Gastrocnemius medialis (tissue), 4 donors: ENCODE measurements around the gene SST. TPM values are rescaled to one million over a fixed set of nuclear protein-coding genes. Genes with fewer than 3 reads are reported as not detected.
"Not testable (repeated sequence)": the region's sequence is repeated elsewhere in the genome, so short reads cannot be mapped to it uniquely, and the experiment has no call there.

Experiments
- ATAC-seq, 2 donors: fragments of 150-250 bp; one replicate each; pipeline ENCODE4 v1.9.1; 2016
- DNase-seq, 2 donors: peaks; one replicate each; pipeline ENCODE4 v3.0.0-alpha.2; 2019
- H3K27ac ChIP-seq, 4 donors: fragments of 200-600 bp; sonication (generic); 1 replicate in 1 of 4; 2 replicates in 3 of 4; pipeline ENCODE4 v1.5.1; 2016 to 2018; ENCODE audit warnings: mild to moderate bottlenecking in 2 of 4, moderate library complexity in 1 of 4
- H3K27me3 ChIP-seq, 3 donors: fragments of 200-600 bp; sonication (generic) in 2 of 3; 1 replicate in 1 of 3; 2 replicates in 2 of 3; pipeline versions ENCODE4 v1.5.1 to v1.6.0; 2016 to 2019; ENCODE audit warnings: mild to moderate bottlenecking in 1 of 3, moderate library complexity in 1 of 3
- H3K36me3 ChIP-seq, 2 donors: fragments of 200-600 bp; sonication (generic) in 1 of 2; one replicate each; pipeline ENCODE4 v1.5.1; 2017 to 2018
- H3K4me1 ChIP-seq, 2 donors: fragments of 200-600 bp; sonication (generic) in 1 of 2; one replicate each; pipeline ENCODE4 v1.5.1; 2016 to 2017; ENCODE audit warnings: mild to moderate bottlenecking in 2 of 2
- H3K4me3 ChIP-seq, 4 donors: fragments of 200-600 bp; sonication (generic) in 3 of 4; 1 replicate in 1 of 4; 2 replicates in 3 of 4; pipeline ENCODE4 v1.5.1; 2016 to 2019; ENCODE audit warnings: mild to moderate bottlenecking in 2 of 4
- H3K9me3 ChIP-seq, 3 donors: fragments of 200-600 bp; sonication (generic) in 2 of 3; 1 replicate in 1 of 3; 2 replicates in 2 of 3; pipeline ENCODE4 v1.5.1; 2016 to 2019
- CTCF ChIP-seq, 5 experiments: fragments of 450-650 bp in 3 of 5; fragments of 200-600 bp in 2 of 5; sonication (generic) in 2 of 5; IDR thresholded peaks in 4 of 5; conservative IDR thresholded peaks in 1 of 5; 1 replicate in 4 of 5; 2 replicates in 1 of 5; pipeline ENCODE4 v1.5.1; 2016 to 2019; ENCODE audit warnings: antibody characterized with exemption in 5 of 5, mild to moderate bottlenecking in 3 of 5, moderate library complexity in 3 of 5
- POLR2A ChIP-seq, 2 donors: fragments of 450-650 bp; IDR thresholded peaks; one replicate each; pipeline ENCODE4 v1.6.1; 2017; ENCODE audit warnings: antibody characterized with exemption in 2 of 2, mild to moderate bottlenecking in 2 of 2, moderate library complexity in 2 of 2
- in situ Hi-C, 4 donors: fragments of 200-750 bp; cut with MboI; loops; one replicate each; pipeline versions ENCODE4 v1.15.0 to v1.8.0; 2017; ENCODE audit warnings: low sequenced_read_pairs in 4 of 4
- intact Hi-C: fragments of 100-400 bp; cut with DNase I; formaldehyde crosslinking; loops from one replicate; pipeline ENCODE4 v1.15.1; 2023; ENCODE audit warnings: low total_unique reads
- total RNA-seq, 4 donors: library from RNA; depleted of rRNA; stranded (reverse); fragments of >200 nt; gene quantifications; one replicate each; pipeline versions ENCODE4 v1.1.0 to v1.2.3, GENCODE V29; 2016

SST gene
- total RNA-seq, 4 donors from 2014 or later, result not detected

- ATAC-seq (no peak), DNase-seq (no peak)
- TF ChIP-seq CTCF (IDR thresholded peaks at IDR 0.05 in 4 of 5, conservative IDR thresholded peaks at IDR 0.05 in 1 of 5), result no peak
- TF ChIP-seq POLR2A (IDR thresholded peaks at IDR 0.05), result no peak
- Histone ChIP-seq H3K4me1 (no peaks in the 10 kb centered on the region), H3K4me3 (no peak overlapping the region), H3K27ac (no peak overlapping the region), H3K36me3 (no peaks in the 10 kb centered on the region), H3K9me3 (peaks cover 0 to 6% (median 0%) of the 10 kb centered on the region in 3 donors), H3K27me3 (no peaks in the 10 kb centered on the region)
- in situ Hi-C loops (loop anchor here in 1 of 4 donors (10.0 kb wide), 2 partner anchors 372 to 462 kb away; no protein-coding TSS in a partner anchor), intact Hi-C loops (no loop called here)
Measured at GRCh38 chr3:187686621-187687273, 16.6 kb upstream of the SST start.

DNA sequence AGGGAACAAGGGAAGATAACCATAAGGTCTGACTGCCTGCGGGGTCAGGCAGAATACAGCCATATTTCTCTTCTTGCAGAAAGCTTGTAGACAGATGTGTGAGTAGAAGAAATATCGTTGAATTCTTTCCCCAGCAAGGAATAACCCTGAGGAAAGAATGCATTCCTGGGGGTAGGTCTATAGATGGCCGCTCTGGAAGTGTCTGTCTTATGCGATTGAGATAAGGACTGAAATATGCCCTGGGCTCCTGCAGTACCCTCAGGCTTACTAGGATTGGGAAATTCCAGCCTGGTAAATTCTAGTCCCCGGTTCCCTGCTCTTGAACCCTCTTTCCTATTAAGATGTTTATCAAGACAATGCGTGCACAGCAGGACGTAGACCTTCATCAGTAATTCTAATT, 15.8 kb upstream of the SST start:
- peaks cover 0 to 6% (median 0%) of the 10 kb centered on the region in 3 donors for H3K9me3 ChIP-seq
- no peaks in the 10 kb centered on the region for H3K27me3 ChIP-seq
- no peak overlapping the region for H3K4me3 ChIP-seq
- H3K27ac ChIP-seq, result no peak overlapping the region
- ATAC-seq (no peak), DNase-seq (no peak)
- no peaks in the 10 kb centered on the region for H3K36me3 ChIP-seq
- TF ChIP-seq POLR2A (IDR thresholded peaks at IDR 0.05) (no peak), CTCF (IDR thresholded peaks at IDR 0.05 in 4 of 5, conservative IDR thresholded peaks at IDR 0.05 in 1 of 5) (no peak)
- in situ Hi-C loops (loop anchor here in 1 of 4 donors (10.0 kb wide), 2 partner anchors 371 to 461 kb away; no protein-coding TSS in a partner anchor), intact Hi-C loops (no loop called here)
- H3K4me1 ChIP-seq, result no peaks in the 10 kb centered on the region

DNA sequence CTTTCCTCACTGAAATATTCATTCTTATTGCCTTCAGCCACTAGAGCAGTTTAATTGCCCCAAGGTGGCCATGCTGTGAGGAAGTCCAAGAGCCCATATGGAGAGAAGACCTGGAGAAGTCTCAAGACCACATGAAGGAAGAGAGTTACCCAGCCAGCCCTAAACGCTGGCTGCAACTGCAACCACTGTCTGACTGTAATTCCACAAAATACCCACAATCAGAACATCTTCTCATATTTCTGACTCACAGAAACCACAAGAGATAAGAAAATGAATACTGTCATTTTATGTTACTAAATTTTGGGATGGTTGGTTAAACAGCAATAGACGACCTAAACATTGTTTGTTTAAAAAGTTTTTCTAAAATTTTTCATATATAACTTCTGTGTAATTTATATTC, 14.7 kb upstream of the SST start:
- ATAC-seq (no peak), DNase-seq (no peak)
- H3K27me3 ChIP-seq, result no peaks in the 10 kb centered on the region
- no peak overlapping the region for H3K4me3 ChIP-seq
- no peaks in the 10 kb centered on the region for H3K36me3 ChIP-seq
- no peaks in the 10 kb centered on the region for H3K4me1 ChIP-seq
- peaks cover 0 to 6% (median 0%) of the 10 kb centered on the region in 3 donors for H3K9me3 ChIP-seq
- intact Hi-C loops, result no loop called here
- TF ChIP-seq POLR2A (IDR thresholded peaks at IDR 0.05) (no peak), CTCF (IDR thresholded peaks at IDR 0.05 in 4 of 5, conservative IDR thresholded peaks at IDR 0.05 in 1 of 5) (no peak)
- no peak overlapping the region for H3K27ac ChIP-seq
- in situ Hi-C loops, result loop anchor here in 2 of 4 donors (5.0 to 10.0 kb wide), 3 partner anchors 368 to 460 kb away; no protein-coding TSS in a partner anchor

- ATAC-seq, result no peak
- H3K27me3 ChIP-seq, result no peaks in the 10 kb centered on the region
- H3K9me3 ChIP-seq, result peaks cover 0 to 6% (median 0%) of the 10 kb centered on the region in 3 donors
- intact Hi-C loops, result no loop called here
- H3K4me1 ChIP-seq, result no peaks in the 10 kb centered on the region
- H3K36me3 ChIP-seq, result no peaks in the 10 kb centered on the region
- in situ Hi-C loops, result loop anchor here in 2 of 4 donors (5.0 to 10.0 kb wide), 3 partner anchors 367 to 460 kb away; no protein-coding TSS in a partner anchor
- no peak overlapping the region for H3K4me3 ChIP-seq
- no peak for DNase-seq
- TF ChIP-seq POLR2A (IDR thresholded peaks at IDR 0.05), result no peak
- TF ChIP-seq CTCF (IDR thresholded peaks at IDR 0.05 in 4 of 5, conservative IDR thresholded peaks at IDR 0.05 in 1 of 5), result no peak
- no peak overlapping the region for H3K27ac ChIP-seq
Measured at GRCh38 chr3:187684444-187684843, 14.2 kb upstream of the SST start.

- ATAC-seq, H3K27me3 ChIP-seq, DNase-seq, H3K36me3 ChIP-seq, H3K27ac ChIP-seq, H3K4me1 ChIP-seq, H3K9me3 ChIP-seq, H3K4me3 ChIP-seq, intact Hi-C loops: not testable (repeated sequence)
- in situ Hi-C loops, result loop anchor here in 2 of 4 donors (5.0 to 10.0 kb wide), 3 partner anchors 364 to 457 kb away; no protein-coding TSS in a partner anchor
Measured at GRCh38 chr3:187681756-187682155, 11.6 kb upstream of the SST start.
